GM18870 (cell line): ENCODE measurements around the gene CBLN4.

Source experiments
- ATAC-seq: cut with Tn5 transposase; IDR thresholded peaks from one replicate; pipeline ENCODE4 v1.9.1; 2021; ENCODE audit warnings: moderate library complexity; ENCODE audit not compliant: unreplicated experiment

Gene CBLN4

GRCh38 chr20:56005389-56005715 is at the start of gene CBLN4:
Gene CBLN4 (minus strand): TSS chr20:56005519. CDS start chr20:56004171, 1,348 bp downstream.
- ATAC-seq = no peak

DNA sequence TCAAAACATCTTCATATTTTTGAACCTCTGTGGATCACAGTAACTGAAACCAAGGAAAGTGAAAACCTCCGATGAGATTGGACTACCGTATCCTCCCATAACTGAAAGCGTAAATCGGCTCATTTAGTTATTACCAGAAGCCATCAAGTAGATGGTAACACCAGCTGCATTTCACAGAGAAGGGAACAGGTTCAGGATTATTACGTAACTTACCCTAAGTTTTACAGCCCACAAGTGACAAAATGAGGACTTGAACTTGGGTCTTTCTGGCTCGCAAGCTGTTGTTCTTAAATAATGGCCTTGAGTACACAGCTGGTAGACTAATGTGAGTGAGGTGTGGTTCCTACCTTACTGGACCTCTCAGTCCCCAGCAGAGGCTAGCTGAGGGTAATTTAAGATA is 37.9 kb upstream of the CBLN4 start:
- no peak for ATAC-seq

GRCh38 chr20:56032251-56032650 is 26.9 kb upstream of the CBLN4 start:
- no peak for ATAC-seq

- no peak for ATAC-seq
Measured at GRCh38 chr20:56018716-56019115, 13.4 kb upstream of the CBLN4 start.

GRCh38 chr20:56018194-56018593 is 12.9 kb upstream of the CBLN4 start:
- ATAC-seq = no peak

GRCh38 chr20:56017560-56017959 is 12.2 kb upstream of the CBLN4 start:
- ATAC-seq = no peak

GRCh38 chr20:56014998-56015397 is 9.7 kb upstream of the CBLN4 start:
- ATAC-seq = no peak

- ATAC-seq = no peak
Measured at GRCh38 chr20:56014151-56014550, 8.8 kb upstream of the CBLN4 start.

DNA sequence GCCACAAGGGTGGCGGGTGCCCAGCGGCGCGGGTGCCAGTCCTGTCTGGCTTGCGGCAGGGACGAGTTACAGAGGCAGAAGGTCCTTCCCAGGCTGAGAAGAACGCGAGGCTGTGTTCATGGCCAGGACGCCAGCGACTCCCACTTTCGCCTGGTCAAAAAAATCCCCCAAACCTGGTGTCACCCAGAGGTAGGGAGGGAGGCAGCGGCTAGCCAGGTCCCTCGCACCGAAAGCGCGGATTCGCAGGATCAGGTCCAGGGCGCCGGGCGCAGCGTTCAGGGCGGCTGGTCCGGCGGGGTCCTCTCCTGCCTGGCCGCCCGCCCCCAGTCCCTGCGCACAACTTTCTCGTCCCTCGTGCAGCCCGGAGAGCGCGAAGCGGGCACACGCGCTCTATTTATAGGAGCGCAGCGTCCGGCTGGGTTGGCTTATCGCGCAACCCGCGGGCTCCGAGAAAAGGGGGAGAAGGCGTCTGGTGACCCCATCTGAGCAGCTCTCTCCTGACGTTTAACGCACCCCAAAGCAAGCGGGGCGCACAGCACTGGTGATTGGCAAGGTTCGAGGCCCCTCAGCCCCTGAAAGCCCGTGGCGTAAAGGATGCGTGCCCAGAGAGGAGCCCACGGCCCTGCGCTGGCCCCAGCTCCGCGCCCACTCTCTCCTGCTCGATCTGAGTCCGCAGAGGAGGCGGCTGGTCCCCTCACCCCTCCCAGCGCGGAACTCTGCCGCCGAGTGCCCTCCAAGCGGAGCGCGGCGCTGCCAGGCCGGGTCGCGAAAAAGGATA is 519 bp downstream of the CBLN4 start:
- ATAC-seq = no peak

- no peak for ATAC-seq
Measured at GRCh38 chr20:56004007-56004406, 1.3 kb downstream of the CBLN4 start.

GRCh38 chr20:56002908-56003800 is 2.2 kb downstream of the CBLN4 start:
- no peak for ATAC-seq

- ATAC-seq = no peak
Measured at GRCh38 chr20:56001890-56002289, 3.4 kb downstream of the CBLN4 start.

DNA sequence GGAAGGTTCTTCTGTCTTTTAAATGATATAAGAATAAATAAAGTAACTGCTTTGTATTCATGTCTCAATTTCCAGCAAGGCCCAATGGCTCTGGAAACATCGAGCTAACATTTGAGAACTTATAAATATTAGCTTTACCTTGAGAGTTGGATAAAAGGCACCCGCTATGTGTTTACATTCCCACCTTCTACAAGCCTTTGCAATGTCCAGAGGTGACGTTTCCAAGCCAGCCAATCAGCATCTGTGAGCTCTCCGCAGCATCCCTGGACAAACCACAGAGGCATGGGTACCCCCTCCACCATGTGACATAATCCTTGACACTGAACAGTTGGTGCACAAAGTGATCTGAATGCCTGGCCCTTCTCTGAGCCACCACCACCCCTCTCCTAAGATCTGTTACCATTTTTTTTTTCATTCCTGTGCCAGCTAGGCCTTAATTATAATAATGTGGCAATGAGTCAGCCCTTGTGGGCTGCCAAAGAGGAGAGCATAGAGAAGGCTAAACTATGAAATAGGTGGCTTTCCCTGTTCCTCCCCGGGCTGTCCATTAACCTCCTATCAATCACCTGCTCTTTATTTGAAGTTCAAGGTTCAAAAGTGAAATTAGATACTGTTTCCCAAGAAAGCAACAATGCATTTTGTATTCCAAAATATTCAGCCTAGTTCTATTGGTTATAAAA is 4.1 kb downstream of the CBLN4 start:
- no peak for ATAC-seq

GRCh38 chr20:55978550-55978949 is 26.8 kb downstream of the CBLN4 start:
- no peak for ATAC-seq

DNA sequence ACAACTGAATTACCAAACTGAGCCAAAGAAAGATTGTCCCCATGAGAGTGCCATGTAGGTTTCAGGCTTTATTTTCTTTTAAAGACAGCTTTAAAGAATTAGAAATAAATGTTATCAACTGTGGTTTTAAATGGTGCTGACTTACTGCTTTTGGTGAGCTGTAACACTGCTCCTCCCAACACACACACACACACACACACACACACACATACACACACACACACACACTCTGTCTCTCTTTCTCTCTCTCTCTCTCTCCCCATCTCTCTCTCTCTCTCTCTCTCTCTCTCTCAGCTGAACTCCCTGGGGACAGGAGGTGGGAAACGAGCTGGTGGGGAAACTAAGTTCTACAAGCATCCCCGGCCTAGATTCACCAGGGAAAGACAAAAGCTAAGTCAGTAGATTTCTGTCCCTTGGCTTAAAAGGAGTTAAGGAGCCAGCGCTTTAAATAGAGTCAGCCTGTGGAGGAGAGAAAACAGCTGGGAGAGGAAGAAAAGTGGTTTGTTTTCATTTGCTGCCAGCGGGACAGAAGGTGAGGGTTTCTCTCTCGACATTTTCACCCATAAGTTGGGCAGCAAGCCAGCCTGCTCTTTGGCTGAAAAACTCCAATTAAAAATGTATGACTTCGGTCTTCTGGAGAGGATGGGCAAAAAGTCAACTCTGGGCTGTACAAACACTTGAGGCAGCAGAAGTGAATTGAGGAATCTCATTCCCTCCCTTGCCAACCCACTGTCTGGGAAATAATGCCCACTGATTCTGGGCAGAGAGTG is 27.4 kb downstream of the CBLN4 start:
- ATAC-seq = no peak

- ATAC-seq = no peak
Measured at GRCh38 chr20:55974491-55975202, 30.7 kb downstream of the CBLN4 start.

DNA sequence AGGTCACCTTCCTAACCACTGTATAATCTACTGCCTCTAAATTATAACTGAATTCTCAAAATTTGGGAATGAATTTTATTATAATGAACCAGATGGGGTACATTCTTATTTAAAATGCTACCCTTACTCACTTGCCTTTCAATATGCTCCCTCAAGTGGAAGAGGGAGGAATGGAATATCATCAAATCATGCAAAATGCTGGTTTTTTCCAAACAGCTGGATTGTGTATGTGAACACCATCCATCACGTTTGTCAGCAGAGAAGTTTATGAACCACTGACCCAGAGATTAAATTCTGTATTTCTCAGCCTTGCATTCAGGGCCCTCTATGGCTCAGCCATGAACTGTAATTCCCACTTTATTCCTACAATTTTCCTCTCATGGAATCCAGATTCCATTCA is 40.5 kb downstream of the CBLN4 start:
- ATAC-seq = no peak

DNA sequence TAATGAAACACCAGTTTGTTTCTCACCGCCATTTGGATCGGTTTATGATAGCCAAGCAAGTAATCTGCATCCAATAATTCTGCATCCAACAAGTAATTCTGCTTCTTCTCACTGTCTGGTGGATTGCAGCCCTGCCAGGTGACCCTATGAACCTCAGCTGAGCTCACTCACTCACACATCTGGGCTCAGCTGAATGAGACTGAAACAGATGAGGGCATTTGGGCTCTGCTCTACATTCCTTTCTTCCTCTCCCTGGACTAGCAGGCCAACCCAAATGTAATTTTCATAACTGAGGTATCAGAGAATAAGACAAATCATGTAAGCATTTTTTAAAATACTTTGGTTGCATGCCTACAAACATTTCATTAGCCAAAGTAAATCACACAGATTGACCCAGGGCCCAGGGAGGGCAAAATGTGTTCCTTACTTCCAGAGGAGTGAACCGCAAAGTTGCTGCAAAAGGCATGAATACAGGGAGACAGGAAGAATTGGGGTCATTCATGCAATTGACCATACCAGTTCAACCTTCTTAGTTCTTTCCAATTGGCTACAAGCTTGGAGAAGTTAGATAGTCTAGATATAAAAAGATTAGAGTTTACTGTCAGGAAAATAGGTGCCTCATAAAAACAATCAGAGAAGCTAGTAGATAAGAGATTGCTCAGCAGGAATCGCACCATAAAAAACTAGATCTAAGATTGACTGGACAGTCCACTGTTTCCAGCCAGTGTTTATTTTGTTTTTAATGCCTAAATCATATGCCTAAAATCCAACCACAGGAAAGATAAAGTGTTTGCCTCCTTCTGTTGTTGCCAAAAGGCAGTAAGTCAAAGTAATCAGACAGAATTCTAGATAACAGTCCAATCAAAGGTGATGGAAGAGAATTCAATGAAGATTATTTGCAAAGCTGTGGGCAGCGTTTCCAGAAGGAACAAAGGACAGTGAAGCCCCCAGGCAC is 43.7 kb downstream of the CBLN4 start:
- no peak for ATAC-seq

DNA sequence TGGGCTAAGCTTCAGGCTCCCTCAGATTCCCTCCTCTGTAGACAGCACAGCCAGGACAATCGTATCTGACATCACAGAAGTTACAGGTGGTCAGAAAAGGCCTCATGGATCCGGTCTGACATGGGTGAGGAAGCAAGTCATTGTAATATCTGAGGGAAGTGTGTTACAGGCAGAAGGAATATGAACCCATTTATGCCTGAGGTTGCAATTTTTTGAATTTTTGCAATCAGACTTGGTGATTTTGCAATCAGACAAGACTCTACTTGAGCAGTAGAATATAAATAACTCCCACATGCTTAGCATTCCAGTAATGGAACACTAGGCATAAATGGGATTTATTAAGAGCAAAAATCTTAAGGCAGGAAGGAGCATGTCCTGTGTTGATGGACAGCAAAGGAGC is 52.1 kb downstream of the CBLN4 start:
- ATAC-seq = no peak
